ENCODE results near the gene PFAS. TPM values are rescaled to one million over a fixed set of nuclear protein-coding genes. Genes with fewer than 3 reads are reported as not detected.

The PFAS gene
- total RNA-seq, 1 donor: 18.8 TPM

DNA sequence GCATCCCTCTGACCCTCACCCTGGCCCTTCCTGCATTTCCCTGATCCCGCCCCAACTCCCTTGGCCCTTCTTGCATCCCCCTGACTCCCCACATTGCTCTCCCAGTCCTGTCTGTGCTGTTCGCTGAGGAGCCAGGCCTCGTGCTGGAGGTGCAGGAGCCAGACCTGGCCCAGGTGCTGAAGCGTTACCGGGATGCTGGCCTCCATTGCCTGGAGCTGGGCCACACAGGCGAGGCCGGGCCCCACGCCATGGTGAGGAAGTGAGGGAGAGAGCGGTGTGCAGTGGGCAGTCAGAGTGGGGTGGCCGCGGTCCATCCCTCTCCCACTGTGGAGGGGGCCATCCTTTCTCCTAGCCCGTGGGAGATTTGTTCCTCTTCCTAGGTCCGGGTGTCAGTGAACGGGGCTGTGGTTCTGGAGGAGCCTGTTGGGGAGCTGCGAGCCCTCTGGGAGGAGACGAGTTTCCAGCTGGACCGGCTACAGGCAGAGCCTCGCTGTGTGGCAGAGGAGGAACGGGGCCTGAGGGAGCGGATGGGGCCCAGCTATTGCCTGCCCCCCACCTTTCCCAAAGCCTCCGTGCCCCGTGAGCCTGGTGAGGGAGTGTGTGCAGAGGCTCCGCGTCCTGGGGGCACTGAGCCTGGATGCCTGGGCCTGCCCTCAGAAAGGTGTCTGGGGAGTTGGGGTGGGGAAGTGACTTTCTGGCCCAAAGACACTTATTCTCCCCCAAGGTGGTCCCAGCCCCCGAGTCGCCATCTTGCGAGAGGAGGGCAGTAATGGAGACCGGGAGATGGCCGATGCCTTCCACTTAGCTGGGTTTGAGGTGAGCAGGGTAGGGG lies 17.8 kb downstream of the PFAS start:
- Histone ChIP-seq H3K4me1 (ENCODE audit: insufficient read depth, low read length) (no peaks in the 10 kb centered on the region), H3K27me3 (ENCODE audit: insufficient read depth, low read length) (no peaks in the 10 kb centered on the region), H3K36me3 (ENCODE audit: insufficient read depth, low read length) (peaks cover 43% of the 10 kb centered on the region), H3K9me3 (ENCODE audit: low read depth, low read length) (no peaks in the 10 kb centered on the region), H4K20me1 (ENCODE audit: insufficient read depth, low read length) (no peaks in the 10 kb centered on the region), H3K27ac (ENCODE audit: low read depth, low read length) (no peak overlapping the region), H3K4me3 (ENCODE audit: insufficient read depth, low read length) (no peak overlapping the region), H2AFZ (ENCODE audit: low read length) (no peak overlapping the region), H3K4me2 (ENCODE audit: insufficient read depth, low read length) (no peak overlapping the region), H3K79me2 (ENCODE audit: insufficient read depth, low read length) (no peaks in the 10 kb centered on the region)
- TF ChIP-seq, protein P1, sequence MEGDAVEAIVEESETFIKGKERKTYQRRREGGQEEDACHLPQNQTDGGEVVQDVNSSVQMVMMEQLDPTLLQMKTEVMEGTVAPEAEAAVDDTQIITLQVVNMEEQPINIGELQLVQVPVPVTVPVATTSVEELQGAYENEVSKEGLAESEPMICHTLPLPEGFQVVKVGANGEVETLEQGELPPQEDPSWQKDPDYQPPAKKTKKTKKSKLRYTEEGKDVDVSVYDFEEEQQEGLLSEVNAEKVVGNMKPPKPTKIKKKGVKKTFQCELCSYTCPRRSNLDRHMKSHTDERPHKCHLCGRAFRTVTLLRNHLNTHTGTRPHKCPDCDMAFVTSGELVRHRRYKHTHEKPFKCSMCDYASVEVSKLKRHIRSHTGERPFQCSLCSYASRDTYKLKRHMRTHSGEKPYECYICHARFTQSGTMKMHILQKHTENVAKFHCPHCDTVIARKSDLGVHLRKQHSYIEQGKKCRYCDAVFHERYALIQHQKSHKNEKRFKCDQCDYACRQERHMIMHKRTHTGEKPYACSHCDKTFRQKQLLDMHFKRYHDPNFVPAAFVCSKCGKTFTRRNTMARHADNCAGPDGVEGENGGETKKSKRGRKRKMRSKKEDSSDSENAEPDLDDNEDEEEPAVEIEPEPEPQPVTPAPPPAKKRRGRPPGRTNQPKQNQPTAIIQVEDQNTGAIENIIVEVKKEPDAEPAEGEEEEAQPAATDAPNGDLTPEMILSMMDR (IDR thresholded peaks at IDR 0.05; ENCODE audit: extremely low read depth, low read depth, low read length): no peak
- peak; percentile 82 for DNase-seq (ENCODE audit: insufficient read length, low spot score, missing footprints)

DNA sequence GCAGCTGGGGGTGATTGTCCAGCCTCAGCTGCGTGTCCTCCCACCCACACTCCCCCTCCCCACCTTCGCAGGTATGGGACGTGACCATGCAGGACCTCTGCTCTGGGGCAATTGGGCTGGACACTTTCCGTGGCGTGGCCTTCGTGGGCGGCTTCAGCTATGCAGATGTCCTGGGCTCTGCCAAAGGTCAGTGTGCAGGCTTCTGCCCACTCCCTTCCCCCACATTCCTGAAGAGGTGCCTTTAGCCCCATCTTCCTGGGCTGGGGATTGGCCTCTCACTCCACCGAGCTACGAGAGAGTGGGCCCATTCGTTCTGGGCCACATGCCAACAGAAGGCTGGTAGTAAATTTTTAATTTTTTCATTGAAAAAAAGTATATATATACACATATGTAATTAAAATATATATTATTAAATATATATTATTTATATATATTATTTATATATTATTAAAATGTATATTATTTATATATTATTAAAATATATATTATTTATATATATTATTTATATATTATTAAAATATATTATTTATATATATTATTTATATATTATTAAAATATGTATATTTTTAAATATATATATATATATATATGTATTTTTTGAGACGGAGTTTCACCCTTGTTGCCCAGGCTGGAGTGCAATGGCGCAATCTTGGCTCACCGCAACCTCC lies 18.5 kb downstream of the PFAS start:
- Histone ChIP-seq H2AFZ (ENCODE audit: low read length) (no peak overlapping the region), H3K4me1 (ENCODE audit: insufficient read depth, low read length) (no peaks in the 10 kb centered on the region)
- TF ChIP-seq, protein P1 (IDR thresholded peaks at IDR 0.05; ENCODE audit: extremely low read depth, low read depth, low read length): no peak

DNA sequence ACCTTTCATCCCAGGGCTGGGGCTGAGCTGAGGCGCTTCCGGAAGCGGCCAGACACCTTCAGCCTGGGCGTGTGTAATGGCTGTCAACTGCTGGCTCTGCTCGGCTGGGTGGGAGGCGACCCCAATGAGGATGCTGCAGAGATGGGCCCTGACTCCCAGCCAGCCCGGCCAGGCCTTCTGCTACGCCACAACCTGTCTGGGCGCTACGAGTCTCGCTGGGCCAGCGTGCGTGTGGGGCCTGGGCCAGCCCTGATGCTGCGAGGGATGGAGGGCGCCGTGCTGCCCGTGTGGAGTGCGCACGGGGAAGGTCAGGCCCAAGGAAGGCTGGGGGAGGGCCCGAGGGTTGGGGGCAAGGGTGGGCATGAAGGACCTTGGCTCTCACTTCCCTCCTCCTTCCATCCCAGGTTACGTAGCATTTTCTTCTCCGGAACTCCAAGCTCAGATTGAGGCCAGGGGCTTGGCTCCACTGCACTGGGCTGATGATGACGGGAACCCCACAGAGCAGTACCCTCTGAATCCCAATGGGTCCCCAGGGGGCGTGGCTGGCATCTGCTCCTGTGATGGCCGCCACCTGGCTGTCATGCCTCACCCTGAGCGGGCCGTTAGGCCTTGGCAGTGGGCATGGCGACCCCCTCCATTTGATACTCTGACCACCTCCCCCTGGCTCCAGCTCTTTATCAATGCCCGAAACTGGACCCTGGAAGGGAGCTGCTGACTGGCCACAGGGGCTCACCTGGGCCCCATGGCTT lies 19.6 kb downstream of the PFAS start:
- no peaks in the 10 kb centered on the region for H3K4me1 ChIP-seq (ENCODE audit: insufficient read depth, low read length)
- H3K27ac ChIP-seq (ENCODE audit: low read depth, low read length): no peak overlapping the region
- TF ChIP-seq, protein P1 (IDR thresholded peaks at IDR 0.05; ENCODE audit: extremely low read depth, low read depth, low read length): no peak
- H3K36me3 ChIP-seq (ENCODE audit: insufficient read depth, low read length): peaks cover 31% of the 10 kb centered on the region
- H3K4me3 ChIP-seq (ENCODE audit: insufficient read depth, low read length): no peak overlapping the region
- H3K4me2 ChIP-seq (ENCODE audit: insufficient read depth, low read length): no peak overlapping the region
- H3K27me3 ChIP-seq (ENCODE audit: insufficient read depth, low read length): no peaks in the 10 kb centered on the region
- no peak overlapping the region for H2AFZ ChIP-seq (ENCODE audit: low read length)
- peak; percentile 39 for DNase-seq (ENCODE audit: insufficient read length, low spot score, missing footprints)
- H3K79me2 ChIP-seq (ENCODE audit: insufficient read depth, low read length): no peaks in the 10 kb centered on the region
- no peaks in the 10 kb centered on the region for H4K20me1 ChIP-seq (ENCODE audit: insufficient read depth, low read length)
- H3K9me3 ChIP-seq (ENCODE audit: low read depth, low read length): no peaks in the 10 kb centered on the region

More for the DNA sequence above, 18.5 kb downstream of the PFAS start:
- peaks cover 43% of the 10 kb centered on the region for H3K36me3 ChIP-seq (ENCODE audit: insufficient read depth, low read length)
- H3K4me2 ChIP-seq (ENCODE audit: insufficient read depth, low read length): no peak overlapping the region
- H4K20me1 ChIP-seq (ENCODE audit: insufficient read depth, low read length): no peaks in the 10 kb centered on the region
- H3K4me3 ChIP-seq (ENCODE audit: insufficient read depth, low read length): no peak overlapping the region
- H3K27ac ChIP-seq (ENCODE audit: low read depth, low read length): no peak overlapping the region
- peak; percentile 60 for DNase-seq (ENCODE audit: insufficient read length, low spot score, missing footprints)
- no peaks in the 10 kb centered on the region for H3K27me3 ChIP-seq (ENCODE audit: insufficient read depth, low read length)
- no peaks in the 10 kb centered on the region for H3K9me3 ChIP-seq (ENCODE audit: low read depth, low read length)
- H3K79me2 ChIP-seq (ENCODE audit: insufficient read depth, low read length): no peaks in the 10 kb centered on the region

Measured in osteoblast (primary cell).